ENCODE measurements around the gene SUSD4.

SUSD4 gene

DNA sequence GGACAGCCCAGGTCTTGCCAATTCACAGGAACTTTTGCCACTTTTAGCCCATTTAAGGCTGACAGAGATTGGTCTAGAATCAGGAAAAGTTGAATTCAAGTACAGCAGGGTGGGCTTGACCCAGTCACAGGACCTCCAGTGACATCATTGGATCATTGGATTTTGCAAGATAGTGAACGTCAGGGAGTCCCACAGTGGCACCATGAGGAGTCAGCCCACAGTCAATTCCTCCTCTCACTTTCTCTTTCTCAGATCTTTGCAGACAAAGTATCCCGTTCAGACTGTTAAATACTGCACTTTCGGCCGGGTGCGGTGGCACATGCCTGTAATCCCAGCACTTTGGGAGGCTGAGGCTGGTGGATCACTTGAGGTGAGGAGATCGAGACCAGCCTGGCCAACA, 163.1 kb downstream of the SUSD4 start:
- no peaks in the 10 kb centered on the region for H3K36me3 ChIP-seq (ENCODE audit: control insufficient read depth in 1 of 2, insufficient read depth in 2 of 2, low read length in 2 of 2)
- H3K27ac ChIP-seq (ENCODE audit: low read depth, low read length) = no peak overlapping the region
- peaks cover 0 to 5% of the 10 kb centered on the region in 2 donors for H3K27me3 ChIP-seq (ENCODE audit: control insufficient read depth in 1 of 2, insufficient read depth in 2 of 2, low read length in 2 of 2)
- H3K4me1 ChIP-seq (ENCODE audit: control insufficient read depth in 1 of 2, insufficient read depth in 2 of 2, low read length in 2 of 2) = no peaks in the 10 kb centered on the region
- no peak overlapping the region for H3K4me3 ChIP-seq (ENCODE audit: low read depth in 1 of 2, low read length in 2 of 2)
- H3K9ac ChIP-seq (ENCODE audit: low read depth in 1 of 2, low read length in 2 of 2) = no peak overlapping the region
- no peaks in the 10 kb centered on the region for H3K9me3 ChIP-seq (ENCODE audit: control insufficient read depth in 1 of 2, low read length in 2 of 2)

DNA sequence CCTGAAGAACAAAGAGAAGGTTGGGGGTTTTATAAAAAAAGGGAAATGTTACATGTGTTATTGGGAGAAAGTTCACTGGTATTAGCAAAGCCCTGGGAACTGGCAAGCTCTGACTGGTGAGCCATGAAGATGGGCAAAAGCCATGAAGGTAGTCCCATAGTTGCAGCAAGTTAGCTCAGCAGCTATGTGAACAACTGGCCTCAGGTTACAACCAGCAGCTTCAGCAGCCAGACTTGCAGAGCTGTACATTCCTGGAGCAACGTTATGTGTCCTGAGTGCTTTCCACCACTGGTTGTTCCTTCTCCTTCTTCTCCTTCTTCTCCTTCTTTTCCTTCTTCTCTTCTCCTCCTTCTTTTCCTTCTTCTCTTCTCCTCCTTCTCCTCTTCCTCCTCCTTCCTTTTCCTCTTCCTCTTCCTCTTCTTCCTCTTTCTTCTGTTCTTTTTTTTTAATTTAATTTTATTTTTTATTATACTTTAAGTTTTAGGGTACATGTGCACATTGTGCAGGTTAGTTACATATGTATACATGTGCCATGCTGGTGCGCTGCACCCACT, 164.8 kb downstream of the SUSD4 start:
- no peak overlapping the region for H3K27ac ChIP-seq (ENCODE audit: low read depth, low read length)
- no peaks in the 10 kb centered on the region for H3K4me1 ChIP-seq (ENCODE audit: control insufficient read depth in 1 of 2, insufficient read depth in 2 of 2, low read length in 2 of 2)
- H3K4me3 ChIP-seq (ENCODE audit: low read depth in 1 of 2, low read length in 2 of 2) = no peak overlapping the region
- H3K36me3 ChIP-seq (ENCODE audit: control insufficient read depth in 1 of 2, insufficient read depth in 2 of 2, low read length in 2 of 2) = no peaks in the 10 kb centered on the region
- no peaks in the 10 kb centered on the region for H3K9me3 ChIP-seq (ENCODE audit: control insufficient read depth in 1 of 2, low read length in 2 of 2)
- no peak overlapping the region for H3K9ac ChIP-seq (ENCODE audit: low read depth in 1 of 2, low read length in 2 of 2)
- H3K27me3 ChIP-seq (ENCODE audit: control insufficient read depth in 1 of 2, insufficient read depth in 2 of 2, low read length in 2 of 2) = peaks cover 0 to 5% of the 10 kb centered on the region in 2 donors

DNA sequence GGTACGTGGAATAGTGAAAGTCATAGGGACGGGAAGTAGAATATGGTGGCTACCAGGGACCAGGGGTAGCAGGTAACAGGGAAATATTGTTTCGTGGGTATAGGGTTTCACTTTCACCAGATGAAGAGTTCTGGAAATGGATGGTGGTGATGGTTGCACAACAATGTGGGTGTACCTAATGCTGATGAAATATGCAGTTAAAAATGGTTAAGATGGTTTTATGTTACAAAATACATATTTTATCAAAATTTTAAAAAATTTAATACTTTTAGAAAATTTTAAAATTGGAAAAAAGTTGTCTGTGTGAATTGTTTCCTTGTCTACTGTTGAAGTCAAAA, 165.4 kb downstream of the SUSD4 start:
- Histone ChIP-seq H3K27ac (ENCODE audit: low read depth, low read length) (no peak overlapping the region), H3K27me3 (ENCODE audit: control insufficient read depth in 1 of 2, insufficient read depth in 2 of 2, low read length in 2 of 2) (peaks cover 0 to 5% of the 10 kb centered on the region in 2 donors), H3K4me1 (ENCODE audit: control insufficient read depth in 1 of 2, insufficient read depth in 2 of 2, low read length in 2 of 2) (no peaks in the 10 kb centered on the region), H3K9me3 (ENCODE audit: control insufficient read depth in 1 of 2, low read length in 2 of 2) (no peaks in the 10 kb centered on the region), H3K9ac (ENCODE audit: low read depth in 1 of 2, low read length in 2 of 2) (no peak overlapping the region), H3K36me3 (ENCODE audit: control insufficient read depth in 1 of 2, insufficient read depth in 2 of 2, low read length in 2 of 2) (no peaks in the 10 kb centered on the region), H3K4me3 (ENCODE audit: low read depth in 1 of 2, low read length in 2 of 2) (no peak overlapping the region)

DNA sequence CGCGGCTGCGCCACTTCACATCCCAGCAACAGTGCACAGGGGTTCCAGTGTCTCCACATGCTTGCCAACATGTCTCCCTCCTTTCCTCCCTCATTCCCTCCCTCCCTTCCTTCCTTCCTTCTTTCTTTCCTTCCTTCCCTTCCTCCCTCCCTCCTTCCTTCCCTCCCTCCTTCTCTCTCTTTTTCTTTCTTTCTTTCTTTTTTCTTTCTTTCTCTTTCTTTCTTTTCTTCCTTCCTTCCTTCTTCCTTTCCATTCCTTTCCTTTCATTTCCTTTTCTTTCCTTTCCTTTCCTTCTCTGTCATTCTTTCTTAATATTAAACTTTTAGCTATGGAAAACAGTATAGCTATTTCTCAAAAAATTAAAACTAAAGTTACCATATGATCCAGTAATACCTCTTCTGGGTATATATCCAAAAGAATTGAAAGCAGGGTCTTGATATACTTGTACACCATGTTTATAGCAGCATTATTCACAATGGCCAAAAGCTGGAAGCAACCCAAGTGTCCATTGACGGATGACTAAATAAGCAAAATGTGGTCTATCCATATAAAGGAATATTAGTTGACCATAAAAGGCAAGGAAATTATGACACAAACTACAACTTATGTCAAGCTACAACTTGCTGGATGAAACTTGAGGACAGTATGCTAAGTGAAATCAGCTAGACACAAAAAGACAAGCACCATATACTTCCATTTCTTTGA, 165.9 kb downstream of the SUSD4 start:
- Histone ChIP-seq H3K27me3 (ENCODE audit: control insufficient read depth in 1 of 2, insufficient read depth in 2 of 2, low read length in 2 of 2) (peaks cover 0 to 5% of the 10 kb centered on the region in 2 donors), H3K9me3 (ENCODE audit: control insufficient read depth in 1 of 2, low read length in 2 of 2) (no peaks in the 10 kb centered on the region), H3K27ac (ENCODE audit: low read depth, low read length) (no peak overlapping the region), H3K9ac (ENCODE audit: low read depth in 1 of 2, low read length in 2 of 2) (no peak overlapping the region), H3K4me1 (ENCODE audit: control insufficient read depth in 1 of 2, insufficient read depth in 2 of 2, low read length in 2 of 2) (no peaks in the 10 kb centered on the region), H3K4me3 (ENCODE audit: low read depth in 1 of 2, low read length in 2 of 2) (no peak overlapping the region), H3K36me3 (ENCODE audit: control insufficient read depth in 1 of 2, insufficient read depth in 2 of 2, low read length in 2 of 2) (no peaks in the 10 kb centered on the region)

DNA sequence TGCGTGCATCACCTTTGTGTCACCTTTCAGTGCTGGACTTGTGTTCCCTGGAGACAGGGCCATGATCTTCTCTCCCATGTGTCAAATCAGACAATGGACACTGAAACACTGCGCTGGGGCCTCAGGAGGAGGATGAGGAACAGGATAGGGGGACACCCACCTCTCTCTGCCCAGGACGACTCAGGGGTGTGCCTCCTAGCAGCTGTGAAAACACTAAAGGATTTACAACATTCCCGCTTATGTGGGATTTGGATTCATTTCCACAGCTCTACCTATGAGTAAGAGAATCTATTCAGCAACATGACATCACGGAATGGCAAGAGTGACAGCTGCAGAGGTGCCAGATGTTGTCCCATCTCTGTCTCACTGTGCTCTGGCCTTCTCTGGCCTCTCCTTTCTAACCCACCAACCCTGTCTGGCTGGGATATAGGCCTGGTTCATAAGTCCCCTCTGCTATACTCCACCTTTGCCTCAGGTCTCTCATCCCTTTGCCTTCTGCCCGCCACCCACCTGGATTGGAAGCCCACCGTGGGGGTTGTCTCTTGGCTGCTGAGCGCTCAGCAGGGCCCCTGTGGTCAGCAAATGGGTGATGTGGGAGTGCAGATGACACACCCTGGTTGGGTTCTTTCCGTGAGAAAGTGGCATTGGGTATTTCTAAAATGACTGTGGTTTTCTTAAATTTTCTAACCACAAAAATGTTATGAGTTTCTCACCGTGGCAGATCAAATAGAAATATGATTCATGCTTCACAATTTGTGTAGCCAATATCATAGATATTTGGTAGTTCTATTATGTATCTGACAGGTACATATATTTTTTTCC, 173.9 kb downstream of the SUSD4 start:
- H3K36me3 ChIP-seq (ENCODE audit: control insufficient read depth in 1 of 2, insufficient read depth in 2 of 2, low read length in 2 of 2) = no peaks in the 10 kb centered on the region
- no peak overlapping the region for H3K4me3 ChIP-seq (ENCODE audit: low read depth in 1 of 2, low read length in 2 of 2)
- H3K9ac ChIP-seq (ENCODE audit: low read depth in 1 of 2, low read length in 2 of 2) = no peak overlapping the region
- H3K27ac ChIP-seq (ENCODE audit: low read depth, low read length) = no peak overlapping the region
- H3K27me3 ChIP-seq (ENCODE audit: control insufficient read depth in 1 of 2, insufficient read depth in 2 of 2, low read length in 2 of 2) = no peaks in the 10 kb centered on the region
- H3K9me3 ChIP-seq (ENCODE audit: control insufficient read depth in 1 of 2, low read length in 2 of 2) = no peaks in the 10 kb centered on the region
- H3K4me1 ChIP-seq (ENCODE audit: control insufficient read depth in 1 of 2, insufficient read depth in 2 of 2, low read length in 2 of 2) = no peaks in the 10 kb centered on the region

DNA sequence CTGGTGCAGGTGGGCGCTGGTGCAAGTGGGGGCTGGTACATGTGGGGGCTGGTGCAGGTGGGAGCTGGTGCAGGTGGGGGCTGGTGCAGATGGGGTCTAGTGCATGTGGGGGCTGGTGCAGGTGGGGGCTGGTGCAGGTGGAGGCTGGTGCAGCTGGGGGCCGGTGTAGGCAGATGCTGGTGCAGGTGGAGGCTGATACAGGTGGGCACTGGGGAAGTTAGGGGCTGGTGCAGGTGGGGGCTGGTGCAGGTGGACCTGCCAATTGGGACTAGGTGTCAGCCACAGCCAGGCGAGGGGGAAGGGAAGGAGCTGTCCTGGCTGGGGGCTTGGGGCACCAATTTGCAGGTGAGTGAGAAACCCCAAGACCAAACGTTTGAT, 174.5 kb downstream of the SUSD4 start:
- Histone ChIP-seq H3K9me3 (ENCODE audit: control insufficient read depth in 1 of 2, low read length in 2 of 2) (no peaks in the 10 kb centered on the region), H3K9ac (ENCODE audit: low read depth in 1 of 2, low read length in 2 of 2) (no peak overlapping the region), H3K4me3 (ENCODE audit: low read depth in 1 of 2, low read length in 2 of 2) (no peak overlapping the region)

DNA sequence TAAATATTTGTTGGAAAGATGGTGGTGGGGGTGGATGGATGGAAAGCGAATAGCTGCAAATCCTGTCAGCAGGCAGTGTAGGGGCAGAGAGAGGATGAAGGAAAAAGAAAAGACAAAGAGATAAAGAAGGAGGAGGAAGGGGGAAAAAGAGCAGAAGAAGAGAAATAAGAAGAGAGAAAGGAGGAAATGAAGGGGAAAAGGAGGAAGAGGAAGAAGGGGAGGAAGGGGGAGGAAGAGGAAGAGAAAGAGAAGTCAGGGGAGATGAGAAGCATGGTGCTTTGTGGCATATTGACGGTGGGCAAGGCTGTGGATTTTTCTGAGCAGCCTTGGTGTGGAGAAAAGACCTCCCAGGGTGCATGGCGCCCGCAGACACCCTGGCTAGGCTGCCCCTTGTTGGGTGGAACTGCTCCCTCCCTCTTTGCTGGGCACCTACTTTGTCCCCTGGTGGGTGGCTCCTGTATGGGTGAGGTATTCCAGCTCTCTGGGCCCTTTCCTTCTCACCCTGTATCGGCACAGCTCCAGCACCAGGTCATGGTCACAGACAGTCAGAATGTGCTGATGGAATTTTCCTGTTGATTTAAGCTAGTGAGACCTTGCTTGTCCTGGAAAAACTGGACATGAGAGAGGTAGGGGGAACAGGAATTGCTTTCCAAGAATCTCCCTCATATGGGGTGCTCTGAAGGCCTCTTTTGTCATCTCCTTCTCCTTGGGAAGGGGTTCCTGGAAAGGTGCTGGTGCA, 175.2 kb downstream of the SUSD4 start:
- no peak overlapping the region for H3K9ac ChIP-seq (ENCODE audit: low read depth in 1 of 2, low read length in 2 of 2)
- H3K9me3 ChIP-seq (ENCODE audit: control insufficient read depth in 1 of 2, low read length in 2 of 2) = no peaks in the 10 kb centered on the region
- no peaks in the 10 kb centered on the region for H3K27me3 ChIP-seq (ENCODE audit: control insufficient read depth in 1 of 2, insufficient read depth in 2 of 2, low read length in 2 of 2)
- no peaks in the 10 kb centered on the region for H3K4me1 ChIP-seq (ENCODE audit: control insufficient read depth in 1 of 2, insufficient read depth in 2 of 2, low read length in 2 of 2)
- H3K4me3 ChIP-seq (ENCODE audit: low read depth in 1 of 2, low read length in 2 of 2) = no peak overlapping the region
- H3K36me3 ChIP-seq (ENCODE audit: control insufficient read depth in 1 of 2, insufficient read depth in 2 of 2, low read length in 2 of 2) = no peaks in the 10 kb centered on the region
- H3K27ac ChIP-seq (ENCODE audit: low read depth, low read length) = no peak overlapping the region

More for the DNA sequence above, 174.5 kb downstream of the SUSD4 start:
- no peaks in the 10 kb centered on the region for H3K4me1 ChIP-seq (ENCODE audit: control insufficient read depth in 1 of 2, insufficient read depth in 2 of 2, low read length in 2 of 2)
- H3K36me3 ChIP-seq (ENCODE audit: control insufficient read depth in 1 of 2, insufficient read depth in 2 of 2, low read length in 2 of 2) = no peaks in the 10 kb centered on the region
- no peaks in the 10 kb centered on the region for H3K27me3 ChIP-seq (ENCODE audit: control insufficient read depth in 1 of 2, insufficient read depth in 2 of 2, low read length in 2 of 2)
- H3K27ac ChIP-seq (ENCODE audit: low read depth, low read length) = no peak overlapping the region

DNA sequence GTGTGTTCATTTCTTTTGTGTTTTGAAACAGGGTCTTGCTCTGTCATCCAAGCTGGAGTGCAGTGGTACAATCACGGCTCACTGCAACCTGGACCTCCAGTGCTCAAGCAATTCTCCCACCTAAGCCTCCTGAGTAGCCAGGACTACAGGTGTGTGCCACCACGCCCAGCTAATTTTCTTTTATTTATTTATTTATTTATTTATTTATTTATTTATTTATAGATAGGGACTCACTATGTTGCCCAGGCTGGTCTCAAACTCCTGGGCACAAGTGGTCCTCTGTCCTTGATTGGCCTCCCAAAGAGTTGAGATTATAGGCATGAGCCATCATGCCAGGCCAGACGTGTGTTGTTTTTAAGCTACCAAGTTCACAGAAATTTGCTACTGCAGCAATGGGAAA, 177.2 kb downstream of the SUSD4 start:
- Histone ChIP-seq H3K36me3 (ENCODE audit: control insufficient read depth in 1 of 2, insufficient read depth in 2 of 2, low read length in 2 of 2) (no peaks in the 10 kb centered on the region), H3K9ac (ENCODE audit: low read depth in 1 of 2, low read length in 2 of 2) (no peak overlapping the region), H3K4me3 (ENCODE audit: low read depth in 1 of 2, low read length in 2 of 2) (no peak overlapping the region), H3K27ac (ENCODE audit: low read depth, low read length) (no peak overlapping the region), H3K27me3 (ENCODE audit: control insufficient read depth in 1 of 2, insufficient read depth in 2 of 2, low read length in 2 of 2) (no peaks in the 10 kb centered on the region), H3K4me1 (ENCODE audit: control insufficient read depth in 1 of 2, insufficient read depth in 2 of 2, low read length in 2 of 2) (no peaks in the 10 kb centered on the region), H3K9me3 (ENCODE audit: control insufficient read depth in 1 of 2, low read length in 2 of 2) (no peaks in the 10 kb centered on the region)

DNA sequence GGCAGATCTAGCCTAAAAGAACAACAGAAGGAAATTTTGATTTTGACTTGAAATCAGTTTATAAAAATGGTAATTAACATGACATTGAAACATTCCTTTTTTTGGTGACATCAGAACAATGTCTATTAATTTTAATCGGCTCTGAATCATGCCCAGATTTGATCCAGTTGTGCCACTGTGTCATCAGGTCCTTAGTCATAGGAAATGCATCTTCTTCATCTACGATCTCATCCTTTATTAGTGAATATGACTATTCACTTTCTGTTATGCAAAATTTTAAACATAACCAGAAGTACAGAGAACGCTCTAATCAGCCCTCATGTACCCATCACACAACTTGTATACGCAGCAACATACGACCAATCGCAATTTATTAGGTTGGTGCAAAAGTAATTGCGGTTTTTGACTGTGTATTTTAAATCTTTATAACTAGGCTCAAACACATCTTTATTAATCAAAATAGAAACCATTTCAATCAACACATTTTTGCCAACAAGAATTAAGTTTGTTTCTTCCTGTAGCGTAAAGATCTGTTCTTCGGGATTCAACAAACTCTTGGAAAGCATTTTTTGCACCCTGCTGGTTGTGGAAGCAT, 180.6 kb downstream of the SUSD4 start:
- Histone ChIP-seq H3K4me1 (ENCODE audit: control insufficient read depth in 1 of 2, insufficient read depth in 2 of 2, low read length in 2 of 2) (no peaks in the 10 kb centered on the region), H3K27ac (ENCODE audit: low read depth, low read length) (no peak overlapping the region), H3K36me3 (ENCODE audit: control insufficient read depth in 1 of 2, insufficient read depth in 2 of 2, low read length in 2 of 2) (no peaks in the 10 kb centered on the region), H3K4me3 (ENCODE audit: low read depth in 1 of 2, low read length in 2 of 2) (no peak overlapping the region), H3K27me3 (ENCODE audit: control insufficient read depth in 1 of 2, insufficient read depth in 2 of 2, low read length in 2 of 2) (no peaks in the 10 kb centered on the region), H3K9ac (ENCODE audit: low read depth in 1 of 2, low read length in 2 of 2) (no peak overlapping the region), H3K9me3 (ENCODE audit: control insufficient read depth in 1 of 2, low read length in 2 of 2) (no peaks in the 10 kb centered on the region)
